HUES6 (cell line): ENCODE results near the gene KCNB1.

ENCODE experiments used
- H3K27ac ChIP-seq: 2 replicates; pipeline ENCODE4 v1.7.0; 2013; ENCODE audit warnings: low read depth, mild to moderate bottlenecking, low read length, inconsistent platforms
- H3K27me3 ChIP-seq: 2 replicates; pipeline ENCODE4 v1.6.1; 2013; ENCODE audit warnings: low read length; ENCODE audit not compliant: control insufficient read depth, insufficient read depth
- H3K36me3 ChIP-seq: 2 replicates; pipeline ENCODE4 v1.6.1; 2013; ENCODE audit warnings: low read length; ENCODE audit not compliant: control insufficient read depth, insufficient read depth
- H3K4me1 ChIP-seq: 2 replicates; pipeline ENCODE4 v1.6.1; 2013; ENCODE audit warnings: low read length; ENCODE audit not compliant: control insufficient read depth, insufficient read depth
- H3K4me3 ChIP-seq: 2 replicates; pipeline ENCODE4 v1.5.1; 2013; ENCODE audit warnings: low read depth, low read length
- H3K9ac ChIP-seq: one replicate; pipeline ENCODE4 v1.6.1; 2013; ENCODE audit warnings: mild to moderate bottlenecking, low read length
- H3K9me3 ChIP-seq: 2 replicates; pipeline ENCODE4 v1.6.1; 2013; ENCODE audit warnings: low read depth, low read length; ENCODE audit not compliant: control insufficient read depth, insufficient read depth

Gene KCNB1

DNA sequence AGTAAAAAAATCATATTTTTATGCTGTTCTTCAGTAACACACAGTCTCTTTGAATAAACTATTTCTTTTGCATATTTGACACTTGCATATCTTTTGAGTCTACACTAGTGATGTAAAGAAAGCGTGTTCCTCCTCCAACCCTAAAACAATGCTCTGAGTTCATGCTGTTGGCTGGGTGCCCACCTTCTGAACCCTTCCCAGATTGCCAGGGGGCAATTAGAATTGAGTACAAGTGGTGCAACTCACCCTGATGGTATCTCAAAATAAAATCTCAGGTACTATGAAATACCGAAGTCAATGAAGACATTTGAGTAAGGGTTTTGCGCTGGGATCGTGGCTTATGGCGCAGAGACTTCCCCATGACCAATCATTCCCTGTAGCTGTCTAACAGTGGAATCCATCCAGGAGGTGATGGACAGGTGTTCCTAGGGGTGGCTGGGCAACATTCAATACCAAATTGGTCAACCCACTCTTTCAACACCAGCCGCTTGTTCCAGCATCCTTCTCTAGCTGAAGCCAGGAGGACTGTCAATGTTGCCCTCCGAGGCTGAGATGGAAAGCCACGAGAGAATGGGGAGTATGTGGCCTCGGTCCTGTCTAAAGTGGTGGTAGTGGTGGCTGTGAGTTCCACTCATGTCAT lies 110.3 kb downstream of the KCNB1 start:
- Histone ChIP-seq H3K4me3 (no peak overlapping the region), H3K4me1 (0 out of 2 replicates have a peak, but pooled peaks cover 4% of the 10 kb centered on the region), H3K27me3 (peaks cover 2% of the 10 kb centered on the region; the same call in 1 of the 2 replicates), H3K27ac (no peak overlapping the region), H3K9me3 (no peaks in the 10 kb centered on the region), H3K36me3 (no peaks in the 10 kb centered on the region), H3K9ac (no peak overlapping the region)

DNA sequence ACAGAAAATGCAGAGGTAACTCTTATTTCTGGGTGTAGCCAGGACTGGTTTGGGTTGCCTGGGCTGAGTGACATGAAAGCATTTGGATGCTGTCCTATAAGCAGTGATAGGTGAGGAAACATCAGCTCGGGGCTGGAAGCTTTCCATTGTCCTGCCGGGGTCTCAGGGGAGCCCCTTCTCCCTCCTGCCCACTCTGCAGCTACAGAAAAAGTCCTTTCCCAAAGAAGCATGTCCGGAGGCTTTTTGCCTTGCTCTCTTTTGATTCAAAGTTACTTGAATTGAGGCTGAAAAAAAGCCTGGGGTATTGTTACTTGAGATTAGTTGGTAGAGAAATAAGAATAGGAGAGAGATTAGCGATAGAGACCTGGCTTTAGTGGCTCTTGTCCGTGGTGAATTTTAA lies 113.9 kb downstream of the KCNB1 start:
- no peaks in the 10 kb centered on the region; the same call in 1 of the 2 replicates for H3K27me3 ChIP-seq
- no peaks in the 10 kb centered on the region for H3K9me3 ChIP-seq
- H3K4me3 ChIP-seq: no peak overlapping the region
- no peak overlapping the region for H3K27ac ChIP-seq
- no peak overlapping the region for H3K9ac ChIP-seq
- H3K36me3 ChIP-seq: no peaks in the 10 kb centered on the region
- 0 out of 2 replicates have a peak, but pooled peaks cover 4% of the 10 kb centered on the region for H3K4me1 ChIP-seq

DNA sequence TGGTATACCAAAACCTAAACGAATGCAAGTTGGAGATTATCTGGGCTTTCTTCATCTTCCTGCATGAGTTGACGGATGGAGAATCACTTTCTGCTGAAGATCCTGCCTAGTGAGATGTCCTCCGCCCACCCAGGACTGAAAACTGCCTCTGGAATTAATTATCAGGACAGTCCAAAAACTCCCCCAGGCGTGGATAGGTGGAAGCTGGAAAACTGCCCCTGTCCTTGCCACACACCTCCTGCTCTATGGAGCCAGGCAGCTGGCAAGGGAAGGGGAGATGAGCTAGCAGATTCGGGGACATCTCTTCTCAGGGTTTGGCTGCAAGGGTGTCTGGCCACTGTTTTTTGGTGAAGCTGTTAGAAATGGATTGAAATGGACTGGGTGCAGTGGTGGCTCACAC lies 115.4 kb downstream of the KCNB1 start:
- Histone ChIP-seq H3K27ac (no peak overlapping the region), H3K4me1 (0 out of 2 replicates have a peak, but pooled peaks cover 4% of the 10 kb centered on the region), H3K27me3 (no peaks in the 10 kb centered on the region), H3K9ac (no peak overlapping the region), H3K4me3 (no peak overlapping the region), H3K9me3 (no peaks in the 10 kb centered on the region), H3K36me3 (no peaks in the 10 kb centered on the region)

DNA sequence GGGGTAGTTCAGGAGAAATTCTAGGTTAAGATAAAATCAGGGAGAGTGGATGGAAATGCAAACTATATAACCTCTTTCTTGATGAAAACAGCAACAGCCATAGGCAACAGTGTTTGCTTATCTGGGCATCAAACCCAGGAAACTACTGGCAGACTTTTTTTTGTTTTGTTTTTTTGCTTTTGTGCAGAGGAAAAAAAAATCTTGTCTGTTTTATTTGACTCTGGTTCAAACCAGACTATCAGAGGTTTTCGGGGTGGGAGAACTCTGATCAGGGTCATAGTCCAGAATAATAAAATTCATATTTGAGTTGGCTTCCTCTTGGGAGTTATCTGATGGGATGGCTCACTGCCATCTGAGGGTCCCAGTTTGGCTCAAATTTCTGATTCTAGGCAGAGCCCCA lies 115.8 kb downstream of the KCNB1 start:
- Histone ChIP-seq H3K9ac (no peak overlapping the region), H3K4me3 (no peak overlapping the region), H3K9me3 (no peaks in the 10 kb centered on the region), H3K27ac (no peak overlapping the region), H3K36me3 (no peaks in the 10 kb centered on the region), H3K27me3 (no peaks in the 10 kb centered on the region), H3K4me1 (0 out of 2 replicates have a peak, but pooled peaks cover 4% of the 10 kb centered on the region)

DNA sequence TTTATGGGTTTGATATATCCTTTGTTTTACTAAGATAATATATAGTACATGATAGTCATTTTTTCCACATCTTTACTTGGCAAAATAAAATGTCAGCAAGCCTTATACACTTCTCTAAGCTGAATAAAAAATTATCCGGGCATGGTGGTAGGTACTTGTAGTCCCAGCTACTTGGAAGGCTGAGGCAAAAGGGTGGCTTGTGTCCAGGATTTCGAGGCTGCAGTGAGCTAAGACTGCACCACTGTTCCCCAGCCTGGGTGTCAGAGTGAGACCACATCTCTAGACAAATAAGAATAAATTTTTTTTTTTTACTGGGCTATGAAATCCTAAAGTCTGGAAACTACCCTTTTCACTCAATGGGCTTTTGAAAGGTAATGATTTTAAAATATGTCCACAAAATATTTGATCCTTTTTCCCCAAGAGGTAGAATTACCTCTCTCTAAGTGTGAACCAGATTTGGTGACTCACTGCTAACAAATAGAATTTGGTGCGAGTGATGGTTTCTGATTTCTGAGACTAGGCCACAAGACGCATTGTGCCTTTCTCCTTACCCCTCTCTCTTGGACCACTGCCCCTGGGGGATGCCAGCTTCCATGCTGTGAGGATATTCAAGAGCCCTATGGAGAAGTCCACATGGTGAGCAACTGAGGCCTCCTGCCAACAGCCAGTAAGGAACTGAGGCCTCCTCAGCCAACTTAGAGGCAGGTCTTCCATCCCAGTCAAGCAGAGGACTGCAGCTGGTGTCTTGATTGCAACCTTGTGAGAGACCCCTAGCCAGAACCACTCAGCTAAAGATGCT lies 120.4 kb downstream of the KCNB1 start:
- Histone ChIP-seq H3K4me1 (no peaks in the 10 kb centered on the region), H3K27me3 (no peaks in the 10 kb centered on the region), H3K9ac (no peak overlapping the region), H3K36me3 (no peaks in the 10 kb centered on the region), H3K27ac (no peak overlapping the region), H3K4me3 (no peak overlapping the region), H3K9me3 (no peaks in the 10 kb centered on the region)

DNA sequence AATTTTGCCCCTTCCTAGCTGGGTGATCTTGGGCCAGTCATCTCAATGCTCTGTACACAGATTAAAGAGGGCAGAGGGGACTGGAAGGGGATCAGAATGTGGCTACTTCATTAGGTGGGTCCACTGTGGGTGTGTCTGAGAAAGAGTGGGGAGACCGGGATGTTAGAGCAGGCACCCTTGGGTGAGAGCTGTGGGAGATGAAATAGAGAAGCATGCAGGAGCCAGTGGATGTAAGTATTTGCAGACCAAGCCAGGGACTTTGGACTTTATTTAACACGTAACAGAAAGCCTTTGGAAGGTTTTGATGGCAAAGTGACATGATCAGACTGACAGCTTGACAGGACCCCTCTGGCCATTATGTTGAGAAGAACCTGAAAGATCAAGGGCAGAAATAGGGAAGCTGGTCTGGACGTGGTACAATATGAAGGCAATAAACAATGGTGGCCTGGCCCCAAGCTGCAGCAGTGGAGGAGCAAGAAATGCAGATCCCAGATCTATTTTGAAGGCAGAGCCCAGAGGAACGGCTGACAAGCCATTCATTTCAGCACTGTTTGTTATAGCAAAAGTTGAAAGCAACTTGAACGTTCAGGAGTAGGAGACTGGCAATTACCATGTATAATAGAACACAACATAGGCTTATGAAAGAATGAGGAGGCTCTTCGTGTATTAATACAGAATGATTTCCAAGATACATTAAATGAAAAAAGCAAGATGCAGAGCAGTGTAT lies 122.1 kb downstream of the KCNB1 start:
- no peak overlapping the region for H3K9ac ChIP-seq
- no peak overlapping the region for H3K4me3 ChIP-seq
- H3K9me3 ChIP-seq: no peaks in the 10 kb centered on the region
- no peaks in the 10 kb centered on the region for H3K36me3 ChIP-seq
- no peaks in the 10 kb centered on the region for H3K27me3 ChIP-seq
- H3K27ac ChIP-seq: no peak overlapping the region
- H3K4me1 ChIP-seq: no peaks in the 10 kb centered on the region

DNA sequence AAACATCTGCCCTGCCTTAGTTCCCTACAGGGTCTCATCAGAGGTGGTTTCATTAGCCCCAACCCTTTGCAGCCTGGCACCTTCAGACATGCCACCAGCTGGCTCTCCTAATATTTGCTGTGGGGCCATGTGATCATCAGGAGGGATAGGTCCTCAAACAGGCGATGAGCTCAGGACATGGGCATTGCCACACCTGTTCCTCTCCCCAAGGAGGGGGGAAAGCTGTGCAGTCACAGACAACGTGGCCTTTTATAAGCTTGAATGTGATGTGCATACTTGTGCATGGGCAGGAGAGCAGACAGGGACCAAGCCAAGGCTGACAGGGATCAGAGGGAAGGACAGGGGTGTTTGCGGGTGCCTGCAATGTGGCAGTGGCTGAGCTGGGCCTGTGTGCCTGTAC lies 125.8 kb downstream of the KCNB1 start:
- H3K36me3 ChIP-seq: no peaks in the 10 kb centered on the region
- no peaks in the 10 kb centered on the region for H3K27me3 ChIP-seq
- H3K4me3 ChIP-seq: no peak overlapping the region
- no peaks in the 10 kb centered on the region for H3K4me1 ChIP-seq
- no peak overlapping the region for H3K27ac ChIP-seq
- no peak overlapping the region for H3K9ac ChIP-seq
- H3K9me3 ChIP-seq: no peaks in the 10 kb centered on the region

DNA sequence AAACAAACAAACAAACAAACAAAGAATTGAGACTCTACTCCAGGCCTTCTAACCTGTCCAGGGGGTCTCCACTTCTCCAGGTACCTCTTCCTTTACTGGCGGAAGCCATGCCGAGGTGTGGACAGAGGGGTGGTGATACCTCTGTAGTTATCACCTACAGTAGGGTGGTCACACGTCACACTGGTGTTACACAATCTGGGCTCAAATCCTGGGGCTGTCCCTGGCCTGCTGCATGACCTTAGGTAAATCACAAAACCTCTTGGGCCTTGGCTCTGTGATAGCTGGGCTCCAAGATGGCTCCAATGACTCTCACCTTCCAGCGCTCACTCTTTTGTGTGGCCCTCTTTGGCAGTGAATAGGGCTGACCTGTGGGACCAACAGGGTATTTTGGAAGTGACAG lies 127.8 kb downstream of the KCNB1 start:
- no peaks in the 10 kb centered on the region for H3K36me3 ChIP-seq
- no peak overlapping the region for H3K9ac ChIP-seq
- no peaks in the 10 kb centered on the region for H3K9me3 ChIP-seq

DNA sequence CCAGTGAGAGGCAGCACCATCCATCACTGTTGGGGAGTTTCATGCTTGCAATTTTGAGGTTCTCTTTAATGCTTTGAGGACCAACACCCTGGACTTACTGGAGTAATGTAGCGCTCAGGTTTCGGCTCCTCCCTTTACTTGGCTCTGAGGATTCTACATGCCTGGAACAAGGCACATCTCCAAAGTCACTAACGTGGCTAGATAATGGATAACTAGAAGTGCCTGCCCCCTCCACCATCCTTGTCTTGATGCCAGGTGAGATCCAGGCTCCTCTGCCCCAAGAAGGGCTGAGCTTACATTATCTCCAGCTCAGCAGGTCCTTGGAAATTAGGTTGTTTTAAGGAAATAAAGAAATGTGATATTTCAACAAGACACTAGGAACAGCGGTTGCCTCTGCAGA lies 129.1 kb downstream of the KCNB1 start:
- Histone ChIP-seq H3K9me3 (no peaks in the 10 kb centered on the region), H3K27ac (no peak overlapping the region), H3K9ac (no peak overlapping the region), H3K4me3 (no peak overlapping the region), H3K4me1 (no peaks in the 10 kb centered on the region), H3K36me3 (no peaks in the 10 kb centered on the region), H3K27me3 (no peaks in the 10 kb centered on the region)

More for the DNA sequence above, 127.8 kb downstream of the KCNB1 start:
- Histone ChIP-seq H3K4me3 (no peak overlapping the region), H3K27ac (no peak overlapping the region), H3K27me3 (no peaks in the 10 kb centered on the region), H3K4me1 (no peaks in the 10 kb centered on the region)

DNA sequence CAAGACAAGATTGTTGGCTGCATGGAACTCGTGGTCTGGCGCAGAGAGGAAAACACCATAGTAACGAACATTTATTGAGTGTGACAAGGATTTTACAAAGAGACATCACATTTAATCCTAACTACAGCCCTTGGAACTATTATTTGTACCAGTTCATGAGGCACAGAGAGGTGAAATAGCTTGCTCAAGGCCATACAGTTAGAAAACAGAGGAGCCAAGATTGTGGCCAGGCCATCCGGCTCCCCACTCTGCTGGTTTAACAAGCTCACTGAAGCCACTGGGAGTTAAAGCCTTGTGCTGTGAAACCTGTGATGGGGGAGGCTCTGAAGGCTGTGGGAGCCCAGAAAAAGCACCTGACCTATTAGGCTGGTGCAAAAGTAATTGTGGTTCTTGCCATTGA lies 129.7 kb downstream of the KCNB1 start:
- Histone ChIP-seq H3K27me3 (no peaks in the 10 kb centered on the region), H3K9ac (no peak overlapping the region), H3K4me3 (no peak overlapping the region)

DNA sequence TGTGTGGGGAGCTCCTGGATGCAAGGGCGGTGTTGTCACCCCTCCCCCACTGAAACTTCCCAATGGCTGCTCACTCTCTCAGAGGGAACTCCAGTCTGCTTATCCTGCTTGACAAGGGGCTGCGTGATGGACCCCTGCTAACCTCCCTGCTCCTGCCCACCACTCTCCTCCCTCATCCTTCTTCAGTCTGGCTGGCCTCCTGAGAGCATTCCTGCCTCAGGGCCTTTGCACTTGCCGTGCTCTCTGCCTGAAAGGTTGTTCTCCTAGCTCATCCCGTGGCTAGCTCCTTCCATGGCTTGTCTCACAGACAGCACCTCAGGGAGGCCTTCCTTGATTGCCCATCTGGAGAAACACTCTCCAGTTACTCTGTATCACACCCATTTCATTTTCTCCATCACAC lies 130.7 kb downstream of the KCNB1 start:
- H3K36me3 ChIP-seq: no peaks in the 10 kb centered on the region
- H3K27ac ChIP-seq: no peak overlapping the region
- no peaks in the 10 kb centered on the region for H3K9me3 ChIP-seq
- no peaks in the 10 kb centered on the region for H3K27me3 ChIP-seq
- H3K9ac ChIP-seq: no peak overlapping the region
- no peak overlapping the region for H3K4me3 ChIP-seq
- peaks cover 2% of the 10 kb centered on the region; the same call in 1 of the 2 replicates for H3K4me1 ChIP-seq

More for the DNA sequence above, 129.7 kb downstream of the KCNB1 start:
- H3K9me3 ChIP-seq: no peaks in the 10 kb centered on the region
- H3K27ac ChIP-seq: no peak overlapping the region
- H3K4me1 ChIP-seq: no peaks in the 10 kb centered on the region; the same call in 1 of the 2 replicates
- H3K36me3 ChIP-seq: no peaks in the 10 kb centered on the region
